Stimulated activated CD8-positive, alpha-beta memory T cell treated with anti-CD3 and anti-CD28 coated beads, Interleukin-4, amount 100 ng/mL, for 1 hour (primary cell): ENCODE results near the gene CFAP69.
"Not testable (repeated sequence)": the region's sequence is repeated elsewhere in the genome, so short reads cannot be mapped to it uniquely, and the experiment has no call there.

ENCODE experiments used
- DNase-seq, 2 donors: peaks; one replicate each; pipeline ENCODE4 v3.0.0-alpha.2; 2020; ENCODE audit warnings: low read depth in 2 of 2, low spot score in 1 of 2

The CFAP69 gene

DNA sequence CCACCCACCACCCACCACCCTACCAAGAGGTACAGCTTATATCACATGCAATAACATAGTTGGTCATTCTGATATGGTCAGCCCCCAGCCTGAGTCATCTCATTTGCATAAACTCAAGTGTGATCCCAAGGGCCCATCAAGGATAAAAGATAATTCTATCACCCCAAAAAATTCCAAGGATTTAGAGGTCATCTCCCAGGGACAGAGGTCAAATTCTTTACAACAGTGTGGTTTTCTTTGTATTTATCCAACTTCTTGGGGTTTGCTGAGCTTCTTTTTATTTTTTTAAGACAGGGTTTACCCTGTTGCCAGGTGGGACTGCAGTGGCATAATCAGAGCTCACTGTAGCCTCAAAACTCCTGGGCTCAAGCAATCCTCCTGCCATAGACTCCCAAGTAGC lies 92.1 kb downstream of the CFAP69 start:
- DNase-seq, result no peak

DNA sequence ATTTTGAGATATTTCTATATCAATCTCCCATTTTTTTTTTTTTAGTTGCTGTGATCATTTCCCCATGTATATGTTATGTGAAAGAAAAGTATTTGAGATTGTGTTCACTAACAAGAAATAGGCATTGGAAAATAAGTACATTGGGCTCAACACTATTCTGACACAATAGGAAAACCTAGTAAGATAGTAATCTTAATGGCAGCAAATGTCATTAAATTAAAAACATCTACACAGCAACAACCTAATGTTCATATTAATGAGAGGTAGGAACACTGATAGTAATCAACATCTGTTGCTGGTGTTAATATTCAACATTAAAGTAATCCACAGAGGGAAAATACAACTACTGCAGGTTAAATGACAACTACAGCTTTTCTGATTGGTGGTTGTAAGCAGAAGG lies 100.0 kb downstream of the CFAP69 start:
- DNase-seq, result no peak

- DNase-seq, result no peak
These were observed 100.8 kb downstream of the CFAP69 start for GRCh38 chr7:90345595-90346335.

- peak; percentile 83 to 90 for DNase-seq
These were observed 101.6 kb downstream of the CFAP69 start, which contains the start of gene GTPBP10 for GRCh38 chr7:90346336-90347125. Gene GTPBP10, plus strand, starts transcription at chr7:90346716. Its CDS starts 26 bp downstream, at chr7:90346742.

GRCh38 chr7:90347759-90348158 lies 102.8 kb downstream of the CFAP69 start:
- no peak for DNase-seq

GRCh38 chr7:90349305-90349704 lies 104.3 kb downstream of the CFAP69 start:
- no peak for DNase-seq

GRCh38 chr7:90350032-90350431 lies 105.1 kb downstream of the CFAP69 start:
- not testable (repeated sequence) for DNase-seq

DNA sequence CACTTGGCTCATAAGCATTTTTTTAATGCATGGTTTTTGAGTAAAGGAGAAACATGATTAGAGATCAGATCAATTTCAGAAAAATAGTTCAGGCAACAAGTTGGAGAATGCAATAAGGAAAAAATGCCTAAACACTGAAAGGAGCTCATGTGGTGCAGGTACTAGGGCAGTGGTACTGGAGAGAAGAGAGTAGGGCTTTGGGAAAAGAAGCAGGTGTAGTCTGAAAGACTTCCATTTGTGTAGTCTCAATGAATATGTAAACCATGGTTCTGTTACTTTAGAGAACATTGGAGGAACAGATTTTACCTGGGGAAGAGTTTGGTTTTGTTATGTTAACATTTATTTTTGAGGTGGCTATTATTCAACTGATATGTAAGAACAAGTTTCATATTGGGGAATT lies 107.0 kb downstream of the CFAP69 start:
- DNase-seq, result no peak
